ENCODE data around the gene PCIF1.

Gene PCIF1

DNA sequence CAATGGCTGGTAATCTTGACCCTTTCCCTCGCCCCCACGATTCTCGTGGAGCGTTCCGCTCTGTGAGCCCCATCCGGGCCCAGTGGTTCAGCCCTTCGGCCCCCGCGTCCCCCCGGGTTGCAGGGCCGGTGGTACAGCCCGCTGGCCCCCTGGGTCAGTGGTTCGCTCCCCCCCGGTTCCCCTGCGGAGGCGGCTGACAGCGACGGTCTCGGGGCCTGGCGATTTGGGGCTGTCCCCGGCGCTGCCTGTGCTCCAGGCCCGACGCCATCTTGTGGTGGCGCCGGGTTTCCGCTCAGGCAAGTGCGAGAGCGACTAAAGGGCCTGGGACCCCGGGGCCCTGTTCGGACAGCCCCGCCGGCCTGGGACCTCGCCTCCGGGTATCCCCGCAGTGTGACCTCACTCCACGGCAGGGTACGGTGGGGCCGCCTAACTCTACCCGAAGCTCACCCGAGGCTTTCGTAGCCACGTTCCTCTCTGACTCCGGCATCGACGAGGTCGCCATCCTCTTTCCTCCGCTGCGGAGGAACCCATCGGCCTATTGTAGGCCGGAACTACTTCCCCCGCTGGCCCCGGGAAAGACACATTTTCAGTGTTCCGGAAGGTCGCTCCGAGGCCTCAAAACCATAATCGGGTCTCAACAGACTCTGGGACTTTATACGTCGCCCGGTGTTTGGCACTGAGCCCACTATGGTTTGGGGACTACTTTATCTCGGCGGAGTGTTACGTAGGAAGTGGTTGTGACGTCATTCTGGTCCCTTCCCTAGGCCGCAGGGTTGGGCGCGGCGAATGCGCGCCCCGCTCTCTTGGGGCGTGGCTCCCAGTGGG, 37.4 kb downstream of the PCIF1 start, which contains the start of gene ZNF335 (continued):
- TF ChIP-seq, protein P1, sequence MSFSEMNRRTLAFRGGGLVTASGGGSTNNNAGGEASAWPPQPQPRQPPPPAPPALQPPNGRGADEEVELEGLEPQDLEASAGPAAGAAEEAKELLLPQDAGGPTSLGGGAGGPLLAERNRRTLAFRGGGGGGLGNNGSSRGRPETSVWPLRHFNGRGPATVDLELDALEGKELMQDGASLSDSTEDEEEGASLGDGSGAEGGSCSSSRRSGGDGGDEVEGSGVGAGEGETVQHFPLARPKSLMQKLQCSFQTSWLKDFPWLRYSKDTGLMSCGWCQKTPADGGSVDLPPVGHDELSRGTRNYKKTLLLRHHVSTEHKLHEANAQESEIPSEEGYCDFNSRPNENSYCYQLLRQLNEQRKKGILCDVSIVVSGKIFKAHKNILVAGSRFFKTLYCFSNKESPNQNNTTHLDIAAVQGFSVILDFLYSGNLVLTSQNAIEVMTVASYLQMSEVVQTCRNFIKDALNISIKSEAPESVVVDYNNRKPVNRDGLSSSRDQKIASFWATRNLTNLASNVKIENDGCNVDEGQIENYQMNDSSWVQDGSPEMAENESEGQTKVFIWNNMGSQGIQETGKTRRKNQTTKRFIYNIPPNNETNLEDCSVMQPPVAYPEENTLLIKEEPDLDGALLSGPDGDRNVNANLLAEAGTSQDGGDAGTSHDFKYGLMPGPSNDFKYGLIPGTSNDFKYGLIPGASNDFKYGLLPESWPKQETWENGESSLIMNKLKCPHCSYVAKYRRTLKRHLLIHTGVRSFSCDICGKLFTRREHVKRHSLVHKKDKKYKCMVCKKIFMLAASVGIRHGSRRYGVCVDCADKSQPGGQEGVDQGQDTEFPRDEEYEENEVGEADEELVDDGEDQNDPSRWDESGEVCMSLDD (tag by site-specific recombination; IDR thresholded peaks at IDR 0.05) = peak; percentile 94
- no peak; the same call in 1 of the 2 replicates for TF ChIP-seq SCRT2 (tag by site-specific recombination; IDR thresholded peaks at IDR 0.05)

DNA sequence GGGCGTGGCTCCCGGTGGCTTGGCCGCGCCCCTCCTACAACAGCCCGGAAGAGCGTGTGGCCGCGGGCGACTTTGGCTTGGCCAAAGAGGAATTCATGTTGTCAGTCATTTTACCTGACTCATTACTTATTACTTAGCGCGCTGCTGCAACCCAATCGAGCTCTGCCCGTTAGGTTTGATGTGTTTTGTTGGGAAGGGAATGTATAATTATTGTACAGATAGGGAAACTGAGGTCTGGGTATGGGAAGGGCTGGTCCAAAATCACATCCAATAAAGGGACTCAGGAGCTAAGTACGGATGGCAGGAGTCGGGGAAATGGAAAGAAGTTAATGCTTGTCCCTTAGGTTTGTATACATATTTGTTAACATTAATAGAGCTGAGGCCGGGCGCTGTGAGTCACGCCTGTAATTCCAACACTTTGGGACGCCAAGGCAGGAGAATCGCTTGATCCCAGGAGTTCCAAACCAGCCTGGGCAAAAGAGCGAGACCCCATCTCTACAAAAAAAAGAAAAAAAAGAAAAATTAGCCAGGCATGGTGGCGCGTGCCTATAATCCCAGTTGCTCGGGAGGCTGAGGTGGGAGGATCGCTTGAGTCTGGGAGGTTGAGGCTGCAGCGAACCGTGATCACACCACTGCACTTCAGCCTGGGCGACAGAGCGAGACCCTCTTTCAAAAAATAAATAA, 38.2 kb downstream of the PCIF1 start:
- ChIA-PET CTCF (interaction anchor here (0.6 to 3.3 kb wide), 7 partner anchors 9 to 156 kb away, joined by 3 to 15 read pairs (median 4); no protein-coding TSS in a partner anchor), POLR2A (interaction anchor here (0.5 to 1.8 kb wide), 5 partner anchors 30 to 64 kb away, joined by 3 to 5 read pairs (median 3); no protein-coding TSS in a partner anchor)
- peak overlapping the region; percentile 92; the same call in 1 of the 2 replicates for H3K27ac ChIP-seq (ENCODE audit: extremely low read depth, low read depth, low read length)
- peaks cover 0 to 32% of the 10 kb centered on the region in 2 experiments; a peak in 2 of 3 replicates for H3K36me3 ChIP-seq (ENCODE audit: control insufficient read depth in 2 of 2, insufficient read depth in 1 of 2, low read length in 2 of 2)
- H3K4me1 ChIP-seq (ENCODE audit: control insufficient read depth, insufficient read depth, low read length) = no peaks in the 10 kb centered on the region
- H3K9me3 ChIP-seq (ENCODE audit: control insufficient read depth, insufficient read depth, low read depth, low read length) = no peaks in the 10 kb centered on the region
- H3K4me3 ChIP-seq (ENCODE audit: low read depth, low read length) = peak overlapping the region; percentile 43
- TF ChIP-seq ZNF624 (tag by site-specific recombination; IDR thresholded peaks at IDR 0.05) (no peak), ZNF112 (tag by site-specific recombination; IDR thresholded peaks at IDR 0.05) (no peak), SP3 (tag by site-specific recombination; IDR thresholded peaks at IDR 0.05) (no peak; the same call in 1 of the 2 replicates), PRDM1 (tag by site-specific recombination; IDR thresholded peaks at IDR 0.05) (no peak), ZNF266 (tag by site-specific recombination; IDR thresholded peaks at IDR 0.05; ENCODE audit: low read depth) (no peak), ZNF660 (tag by site-specific recombination; IDR thresholded peaks at IDR 0.05) (no peak), ZNF561 (tag by site-specific recombination; IDR thresholded peaks at IDR 0.05; ENCODE audit: borderline replicate concordance) (no peak), ZNF350 (tag by site-specific recombination; IDR thresholded peaks at IDR 0.05) (no peak), ZNF140 (tag by site-specific recombination; IDR thresholded peaks at IDR 0.05) (no peak), KLF9 (tag by site-specific recombination; IDR thresholded peaks at IDR 0.05; ENCODE audit: low read depth) (no peak), ZNF121 (tag by site-specific recombination; IDR thresholded peaks at IDR 0.05) (0 out of 2 replicates have a peak, but pooled peaks have one; percentile 17), ZNF341 (tag by site-specific recombination; IDR thresholded peaks at IDR 0.05; ENCODE audit: low read depth) (peak; percentile 81), ZSCAN16 (tag by site-specific recombination; IDR thresholded peaks at IDR 0.05) (no peak), ZNF157 (tag by site-specific recombination; IDR thresholded peaks at IDR 0.05) (no peak)
- TF ChIP-seq, protein P2, sequence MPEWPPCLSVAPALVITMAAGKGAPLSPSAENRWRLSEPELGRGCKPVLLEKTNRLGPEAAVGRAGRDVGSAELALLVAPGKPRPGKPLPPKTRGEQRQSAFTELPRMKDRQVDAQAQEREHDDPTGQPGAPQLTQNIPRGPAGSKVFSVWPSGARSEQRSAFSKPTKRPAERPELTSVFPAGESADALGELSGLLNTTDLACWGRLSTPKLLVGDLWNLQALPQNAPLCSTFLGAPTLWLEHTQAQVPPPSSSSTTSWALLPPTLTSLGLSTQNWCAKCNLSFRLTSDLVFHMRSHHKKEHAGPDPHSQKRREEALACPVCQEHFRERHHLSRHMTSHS (tag by site-specific recombination; IDR thresholded peaks at IDR 0.05) = no peak
- TF ChIP-seq, protein P3, sequence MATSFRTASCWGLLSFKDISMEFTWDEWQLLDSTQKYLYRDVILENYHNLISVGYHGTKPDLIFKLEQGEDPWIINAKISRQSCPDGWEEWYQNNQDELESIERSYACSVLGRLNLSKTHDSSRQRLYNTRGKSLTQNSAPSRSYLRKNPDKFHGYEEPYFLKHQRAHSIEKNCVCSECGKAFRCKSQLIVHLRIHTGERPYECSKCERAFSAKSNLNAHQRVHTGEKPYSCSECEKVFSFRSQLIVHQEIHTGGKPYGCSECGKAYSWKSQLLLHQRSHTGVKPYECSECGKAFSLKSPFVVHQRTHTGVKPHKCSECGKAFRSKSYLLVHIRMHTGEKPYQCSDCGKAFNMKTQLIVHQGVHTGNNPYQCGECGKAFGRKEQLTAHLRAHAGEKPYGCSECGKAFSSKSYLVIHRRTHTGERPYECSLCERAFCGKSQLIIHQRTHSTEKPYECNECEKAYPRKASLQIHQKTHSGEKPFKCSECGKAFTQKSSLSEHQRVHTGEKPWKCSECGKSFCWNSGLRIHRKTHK (tag by site-specific recombination; IDR thresholded peaks at IDR 0.05) = no peak
- TF ChIP-seq, protein P4, sequence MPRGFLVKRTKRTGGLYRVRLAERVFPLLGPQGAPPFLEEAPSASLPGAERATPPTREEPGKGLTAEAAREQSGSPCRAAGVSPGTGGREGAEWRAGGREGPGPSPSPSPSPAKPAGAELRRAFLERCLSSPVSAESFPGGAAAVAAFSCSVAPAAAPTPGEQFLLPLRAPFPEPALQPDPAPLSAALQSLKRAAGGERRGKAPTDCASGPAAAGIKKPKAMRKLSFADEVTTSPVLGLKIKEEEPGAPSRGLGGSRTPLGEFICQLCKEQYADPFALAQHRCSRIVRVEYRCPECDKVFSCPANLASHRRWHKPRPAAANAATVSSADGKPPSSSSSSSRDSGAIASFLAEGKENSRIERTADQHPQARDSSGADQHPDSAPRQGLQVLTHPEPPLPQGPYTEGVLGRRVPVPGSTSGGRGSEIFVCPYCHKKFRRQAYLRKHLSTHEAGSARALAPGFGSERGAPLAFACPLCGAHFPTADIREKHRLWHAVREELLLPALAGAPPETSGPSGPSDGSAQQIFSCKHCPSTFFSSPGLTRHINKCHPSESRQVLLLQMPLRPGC (tag by site-specific recombination; IDR thresholded peaks at IDR 0.05) = no peak
- TF ChIP-seq, protein P5, sequence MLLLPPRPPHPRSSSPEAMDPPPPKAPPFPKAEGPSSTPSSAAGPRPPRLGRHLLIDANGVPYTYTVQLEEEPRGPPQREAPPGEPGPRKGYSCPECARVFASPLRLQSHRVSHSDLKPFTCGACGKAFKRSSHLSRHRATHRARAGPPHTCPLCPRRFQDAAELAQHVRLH (tag by site-specific recombination; IDR thresholded peaks at IDR 0.05) = no peak
- TF ChIP-seq, protein P6, sequence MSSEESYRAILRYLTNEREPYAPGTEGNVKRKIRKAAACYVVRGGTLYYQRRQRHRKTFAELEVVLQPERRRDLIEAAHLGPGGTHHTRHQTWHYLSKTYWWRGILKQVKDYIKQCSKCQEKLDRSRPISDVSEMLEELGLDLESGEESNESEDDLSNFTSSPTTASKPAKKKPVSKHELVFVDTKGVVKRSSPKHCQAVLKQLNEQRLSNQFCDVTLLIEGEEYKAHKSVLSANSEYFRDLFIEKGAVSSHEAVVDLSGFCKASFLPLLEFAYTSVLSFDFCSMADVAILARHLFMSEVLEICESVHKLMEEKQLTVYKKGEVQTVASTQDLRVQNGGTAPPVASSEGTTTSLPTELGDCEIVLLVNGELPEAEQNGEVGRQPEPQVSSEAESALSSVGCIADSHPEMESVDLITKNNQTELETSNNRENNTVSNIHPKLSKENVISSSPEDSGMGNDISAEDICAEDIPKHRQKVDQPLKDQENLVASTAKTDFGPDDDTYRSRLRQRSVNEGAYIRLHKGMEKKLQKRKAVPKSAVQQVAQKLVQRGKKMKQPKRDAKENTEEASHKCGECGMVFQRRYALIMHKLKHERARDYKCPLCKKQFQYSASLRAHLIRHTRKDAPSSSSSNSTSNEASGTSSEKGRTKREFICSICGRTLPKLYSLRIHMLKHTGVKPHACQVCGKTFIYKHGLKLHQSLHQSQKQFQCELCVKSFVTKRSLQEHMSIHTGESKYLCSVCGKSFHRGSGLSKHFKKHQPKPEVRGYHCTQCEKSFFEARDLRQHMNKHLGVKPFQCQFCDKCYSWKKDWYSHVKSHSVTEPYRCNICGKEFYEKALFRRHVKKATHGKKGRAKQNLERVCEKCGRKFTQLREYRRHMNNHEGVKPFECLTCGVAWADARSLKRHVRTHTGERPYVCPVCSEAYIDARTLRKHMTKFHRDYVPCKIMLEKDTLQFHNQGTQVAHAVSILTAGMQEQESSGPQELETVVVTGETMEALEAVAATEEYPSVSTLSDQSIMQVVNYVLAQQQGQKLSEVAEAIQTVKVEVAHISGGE (tag by site-specific recombination; conservative IDR thresholded peaks at IDR 0.05; ENCODE audit: low read depth) = no peak

Data from HEK293 (cell line).